ENCODE data around the gene LOXL1. TPM values are rescaled to one million over a fixed set of nuclear protein-coding genes. Genes with fewer than 3 reads are reported as not detected.

The LOXL1 gene
- polyA plus RNA-seq, 1 of the 3 experiments (the other 2 are of a cell fraction) = 50.3 TPM

GRCh38 chr15:73942751-73943270 lies 16.5 kb downstream of the LOXL1 start:
- H3K9me3 ChIP-seq = no peaks in the 10 kb centered on the region
- no peak overlapping the region for H2AFZ ChIP-seq (ENCODE audit: low read depth)
- POLR2A ChIA-PET = no interaction called here
- no peak overlapping the region for H3K4me3 ChIP-seq (ENCODE audit: low read depth in 2 of 2, low read length in 1 of 2)
- no peaks in the 10 kb centered on the region for H3K27me3 ChIP-seq (ENCODE audit: insufficient read depth)
- peaks cover 39 to 80% of the 10 kb centered on the region in 2 experiments for H3K4me1 ChIP-seq (ENCODE audit: control insufficient read depth in 1 of 2, insufficient read depth in 2 of 2, low read depth in 1 of 2, low read length in 1 of 2)
- TF ChIP-seq FOSL2 (IDR thresholded peaks at IDR 0.05; ENCODE audit: borderline replicate concordance, low read depth) = no peak
- TF ChIP-seq TCF12 (IDR thresholded peaks at IDR 0.05) = no peak
- no peak for TF ChIP-seq RAD21 (IDR thresholded peaks at IDR 0.05; ENCODE audit: low read length)
- TF ChIP-seq JUND (IDR thresholded peaks at IDR 0.05) = no peak
- TF ChIP-seq POLR2AphosphoS5 (IDR thresholded peaks at IDR 0.05; ENCODE audit: low read depth, low read length) = no peak
- no peak for TF ChIP-seq YY1 (IDR thresholded peaks at IDR 0.05; ENCODE audit: low read depth)
- TF ChIP-seq, protein P1, sequence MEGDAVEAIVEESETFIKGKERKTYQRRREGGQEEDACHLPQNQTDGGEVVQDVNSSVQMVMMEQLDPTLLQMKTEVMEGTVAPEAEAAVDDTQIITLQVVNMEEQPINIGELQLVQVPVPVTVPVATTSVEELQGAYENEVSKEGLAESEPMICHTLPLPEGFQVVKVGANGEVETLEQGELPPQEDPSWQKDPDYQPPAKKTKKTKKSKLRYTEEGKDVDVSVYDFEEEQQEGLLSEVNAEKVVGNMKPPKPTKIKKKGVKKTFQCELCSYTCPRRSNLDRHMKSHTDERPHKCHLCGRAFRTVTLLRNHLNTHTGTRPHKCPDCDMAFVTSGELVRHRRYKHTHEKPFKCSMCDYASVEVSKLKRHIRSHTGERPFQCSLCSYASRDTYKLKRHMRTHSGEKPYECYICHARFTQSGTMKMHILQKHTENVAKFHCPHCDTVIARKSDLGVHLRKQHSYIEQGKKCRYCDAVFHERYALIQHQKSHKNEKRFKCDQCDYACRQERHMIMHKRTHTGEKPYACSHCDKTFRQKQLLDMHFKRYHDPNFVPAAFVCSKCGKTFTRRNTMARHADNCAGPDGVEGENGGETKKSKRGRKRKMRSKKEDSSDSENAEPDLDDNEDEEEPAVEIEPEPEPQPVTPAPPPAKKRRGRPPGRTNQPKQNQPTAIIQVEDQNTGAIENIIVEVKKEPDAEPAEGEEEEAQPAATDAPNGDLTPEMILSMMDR (IDR thresholded peaks at IDR 0.05) = no peak
- TF ChIP-seq TAF1 (IDR thresholded peaks at IDR 0.05; ENCODE audit: borderline replicate concordance, low read depth, low read length) = no peak
- TF ChIP-seq USF1 (IDR thresholded peaks at IDR 0.05; ENCODE audit: borderline replicate concordance, low read depth) = no peak
- TF ChIP-seq MXI1 (IDR thresholded peaks at IDR 0.05; ENCODE audit: low read depth, low read length) = no peak
- no peaks in the 10 kb centered on the region for H4K20me1 ChIP-seq (ENCODE audit: insufficient read depth)
- no peak for DNase-seq
- no peak overlapping the region for H3K9ac ChIP-seq
- H3K27ac ChIP-seq (ENCODE audit: low read depth in 2 of 2, low read length in 1 of 2) = peak overlapping the region; percentile 91 to 100; a peak in 3 of 4 replicates
- no peak overlapping the region for H3K4me2 ChIP-seq
- WGBS (ENCODE audit: low lambda C conversion rate) = 20% methylated on average over 1 of the region's 6 CpGs
- H3F3A ChIP-seq (replicated peaks; ENCODE audit: insufficient read depth) = peaks cover 22% of the 10 kb centered on the region
- CTCF ChIA-PET = interaction anchor here (0.8 to 2.6 kb wide), 6 partner anchors 9 to 104 kb away, joined by 3 to 9 read pairs (median 4); no protein-coding TSS in a partner anchor
- H3K79me2 ChIP-seq (ENCODE audit: insufficient read depth) = peaks cover 7% of the 10 kb centered on the region; the same call in 1 of the 2 replicates
- H3K36me3 ChIP-seq (replicated peaks in 1 of 2; ENCODE audit: control insufficient read depth in 1 of 2, insufficient read depth in 2 of 2, low read length in 1 of 2) = peaks cover 0 to 1% of the 10 kb centered on the region in 2 experiments
- H3K9me2 ChIP-seq = no peaks in the 10 kb centered on the region

- H3K4me3 ChIP-seq (ENCODE audit: low read depth in 2 of 2, low read length in 1 of 2) = no peak overlapping the region
- ChIA-PET POLR2A (no interaction called here), CTCF (interaction anchor here (0.9 to 2.6 kb wide), 10 partner anchors 9 to 364 kb away, joined by 3 to 9 read pairs (median 3); no protein-coding TSS in a partner anchor)
- WGBS (ENCODE audit: low lambda C conversion rate) = 71% methylated on average over 7 of the region's 13 CpGs
- no peak overlapping the region; the same call in 1 of the 2 replicates for H2AFZ ChIP-seq (ENCODE audit: low read depth)
- no peaks in the 10 kb centered on the region for H3K79me2 ChIP-seq (ENCODE audit: insufficient read depth)
- peak; percentile 86 for DNase-seq
- H3K9me2 ChIP-seq = no peaks in the 10 kb centered on the region
- H3K36me3 ChIP-seq (replicated peaks in 1 of 2; ENCODE audit: control insufficient read depth in 1 of 2, insufficient read depth in 2 of 2, low read length in 1 of 2) = peaks cover 0 to 7% of the 10 kb centered on the region in 2 experiments
- no peak overlapping the region for H3K9ac ChIP-seq
- no peaks in the 10 kb centered on the region for H4K20me1 ChIP-seq (ENCODE audit: insufficient read depth)
- H3K4me1 ChIP-seq (ENCODE audit: control insufficient read depth in 1 of 2, insufficient read depth in 2 of 2, low read depth in 1 of 2, low read length in 1 of 2) = peaks cover 30 to 74% of the 10 kb centered on the region in 2 experiments
- H3K4me2 ChIP-seq = no peak overlapping the region
- TF ChIP-seq RCOR1 (IDR thresholded peaks at IDR 0.05; ENCODE audit: low read length) (peak; percentile 77), FOSL2 (IDR thresholded peaks at IDR 0.05; ENCODE audit: borderline replicate concordance, low read depth) (no peak), MXI1 (IDR thresholded peaks at IDR 0.05; ENCODE audit: low read depth, low read length) (peak; percentile 82; the same call in 1 of the 2 replicates), CHD2 (IDR thresholded peaks at IDR 0.05; ENCODE audit: low read length, partially characterized antibody) (peak; percentile 15), FOXM1 (IDR thresholded peaks at IDR 0.05; ENCODE audit: low read depth) (no peak), NFIC (IDR thresholded peaks at IDR 0.05; ENCODE audit: borderline replicate concordance) (0 out of 2 replicates have a peak, but pooled peaks have one; percentile 14), EP300 (IDR thresholded peaks at IDR 0.05; ENCODE audit: borderline replicate concordance in 1 of 2, low read depth in 1 of 2, low read length in 1 of 2) (peak in 1 of 2 experiments; percentile 29; a peak in 1 of 4 replicates)
- no peaks in the 10 kb centered on the region for H3K27me3 ChIP-seq (ENCODE audit: insufficient read depth)
- peak overlapping the region; percentile 42 to 100; a peak in 3 of 4 replicates for H3K27ac ChIP-seq (ENCODE audit: low read depth in 2 of 2, low read length in 1 of 2)
- peaks cover 22% of the 10 kb centered on the region for H3F3A ChIP-seq (replicated peaks; ENCODE audit: insufficient read depth)
- H3K9me3 ChIP-seq = no peaks in the 10 kb centered on the region
Observed at GRCh38 chr15:73944161-73945129, 18.2 kb downstream of the LOXL1 start.
